ENCODE measurements around the gene KCNK18.

- no peak for TF ChIP-seq CTCF (IDR thresholded peaks at IDR 0.05)
- no peak for TF ChIP-seq POLR2A (IDR thresholded peaks at IDR 0.05)
Observed at GRCh38 chr10:117259279-117259678, 62.0 kb downstream of the KCNK18 start.
